GM15510 (cell line): ENCODE measurements around the gene KAT7.

Experiments
- POLR2A ChIP-seq: IDR thresholded peaks from 3 replicates; pipeline ENCODE4 v1.6.1; 2011; ENCODE audit warnings: borderline replicate concordance; ENCODE audit not compliant: insufficient read length; ENCODE audit errors: extremely low read depth

The KAT7 gene

DNA sequence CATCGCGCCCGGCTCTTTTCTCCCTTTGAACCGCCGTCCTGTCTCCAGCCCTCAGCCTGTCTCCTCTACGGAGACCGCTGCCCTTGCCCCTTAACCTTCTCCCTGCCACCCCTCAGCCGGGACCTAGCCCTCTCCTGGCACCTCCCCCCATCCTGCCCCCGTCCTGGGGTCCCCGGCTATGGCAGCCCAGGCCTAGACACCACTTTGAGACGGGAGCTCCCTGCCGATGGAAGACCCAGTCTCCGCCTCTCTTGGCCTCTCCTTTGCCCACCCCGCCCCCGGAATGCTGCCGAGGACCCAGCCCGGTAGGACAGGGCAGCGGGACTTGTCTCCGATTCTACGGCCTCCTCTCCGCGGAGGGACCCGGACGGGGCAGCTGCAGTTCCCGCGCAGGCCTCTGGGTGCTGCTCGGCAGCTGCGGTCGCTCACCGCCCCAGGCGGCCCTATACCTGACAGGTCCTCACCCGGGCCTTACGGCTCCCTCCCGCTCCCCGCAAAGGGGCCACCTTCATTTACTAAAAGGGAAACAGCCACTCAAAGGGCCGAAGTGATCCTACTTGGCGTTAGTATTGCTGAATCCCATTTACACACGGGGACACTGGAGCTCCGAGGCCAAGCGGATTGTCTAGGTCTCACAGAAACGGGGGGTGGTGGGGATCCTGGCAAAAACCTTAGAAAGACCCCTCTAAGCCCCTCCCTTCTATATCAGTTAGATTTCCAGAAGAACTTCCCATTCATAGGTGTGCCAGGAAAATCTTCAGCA lies 92.0 kb downstream of the KAT7 start:
- TF ChIP-seq POLR2A = no peak

DNA sequence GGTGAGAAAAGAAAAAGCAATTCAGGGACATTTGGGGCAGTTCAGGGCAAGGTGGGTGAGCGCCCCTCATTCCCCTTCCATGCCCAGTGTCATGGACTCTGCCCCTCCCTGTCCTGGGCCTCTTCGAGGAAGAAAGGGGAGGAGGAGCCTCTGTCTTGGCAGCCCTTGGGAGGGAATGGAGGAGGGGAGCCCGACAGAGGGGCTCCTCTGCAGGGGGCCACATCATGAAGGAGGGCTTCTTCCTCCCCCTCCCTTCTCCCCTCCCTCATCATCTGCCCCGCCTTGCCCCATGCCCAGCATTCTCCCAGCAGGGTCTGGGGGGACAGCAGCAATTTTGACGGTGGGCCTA lies 92.5 kb downstream of the KAT7 start:
- no peak for TF ChIP-seq POLR2A

DNA sequence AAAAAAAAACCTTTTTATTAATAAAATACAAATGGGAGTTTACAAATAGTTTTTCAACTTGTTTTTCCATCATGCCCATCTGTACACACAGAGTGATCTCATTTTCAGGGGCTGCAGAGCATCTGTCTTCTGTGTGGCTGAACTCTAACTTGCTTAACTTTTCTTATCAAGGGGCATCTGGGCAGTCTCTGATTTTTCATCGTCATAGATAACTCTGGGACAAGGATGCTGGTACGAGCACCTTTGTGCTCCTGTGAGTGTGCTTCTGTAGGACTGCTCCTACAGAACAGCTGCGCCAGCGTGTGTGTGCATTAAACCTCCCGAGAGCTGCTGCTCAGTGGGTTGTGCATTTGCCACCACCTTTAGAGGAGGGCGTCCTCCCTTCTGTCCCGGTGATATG lies 94.0 kb downstream of the KAT7 start:
- no peak for TF ChIP-seq POLR2A
